ENCODE results near the gene SCAI.

Gene SCAI

DNA sequence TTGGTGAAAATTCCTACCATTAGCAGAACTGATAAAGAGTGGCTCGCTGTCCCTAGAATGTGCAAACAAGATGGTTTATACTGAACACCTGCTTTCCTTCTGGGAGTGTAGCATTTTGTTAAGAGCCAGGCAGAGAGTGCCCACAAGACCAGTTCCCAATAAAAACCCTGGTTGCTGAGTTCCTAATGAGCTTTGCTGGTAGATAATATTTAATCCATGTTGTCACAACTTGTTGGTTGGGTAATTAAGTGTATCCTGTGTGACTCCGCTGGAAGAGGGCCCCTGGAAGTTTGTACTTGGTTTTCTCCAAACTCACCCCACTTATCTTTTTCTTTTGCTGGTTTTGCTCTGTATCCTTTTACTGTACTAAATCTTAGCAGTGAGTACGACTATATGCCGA is 162.9 kb downstream of the SCAI start (continued):
- TF ChIP-seq, protein P1, sequence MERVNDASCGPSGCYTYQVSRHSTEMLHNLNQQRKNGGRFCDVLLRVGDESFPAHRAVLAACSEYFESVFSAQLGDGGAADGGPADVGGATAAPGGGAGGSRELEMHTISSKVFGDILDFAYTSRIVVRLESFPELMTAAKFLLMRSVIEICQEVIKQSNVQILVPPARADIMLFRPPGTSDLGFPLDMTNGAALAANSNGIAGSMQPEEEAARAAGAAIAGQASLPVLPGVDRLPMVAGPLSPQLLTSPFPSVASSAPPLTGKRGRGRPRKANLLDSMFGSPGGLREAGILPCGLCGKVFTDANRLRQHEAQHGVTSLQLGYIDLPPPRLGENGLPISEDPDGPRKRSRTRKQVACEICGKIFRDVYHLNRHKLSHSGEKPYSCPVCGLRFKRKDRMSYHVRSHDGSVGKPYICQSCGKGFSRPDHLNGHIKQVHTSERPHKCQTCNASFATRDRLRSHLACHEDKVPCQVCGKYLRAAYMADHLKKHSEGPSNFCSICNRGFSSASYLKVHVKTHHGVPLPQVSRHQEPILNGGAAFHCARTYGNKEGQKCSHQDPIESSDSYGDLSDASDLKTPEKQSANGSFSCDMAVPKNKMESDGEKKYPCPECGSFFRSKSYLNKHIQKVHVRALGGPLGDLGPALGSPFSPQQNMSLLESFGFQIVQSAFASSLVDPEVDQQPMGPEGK (CRISPR knock-in tag; IDR thresholded peaks at IDR 0.05; ENCODE audit: borderline replicate concordance), result no peak
- no peak for TF ChIP-seq ZNF8 (CRISPR knock-in tag; IDR thresholded peaks at IDR 0.05)

DNA sequence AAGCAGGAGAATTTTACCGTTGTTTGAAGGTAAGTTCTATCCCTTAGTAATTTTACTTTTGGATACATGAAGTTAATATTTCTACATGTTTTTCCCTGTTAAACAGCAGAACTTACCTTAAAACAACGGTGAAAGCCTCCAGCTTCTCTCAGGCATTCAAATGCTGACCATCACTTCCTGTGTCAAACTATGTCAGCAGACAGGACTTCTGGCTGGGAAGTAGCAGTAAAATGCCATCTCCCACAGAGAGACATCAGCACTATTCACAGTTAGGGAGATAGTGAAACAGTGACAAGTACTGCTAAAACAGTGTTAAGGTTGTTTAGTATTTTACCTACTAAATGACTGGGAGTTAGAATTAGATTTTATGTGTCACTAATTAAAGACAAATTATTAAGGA is 168.2 kb downstream of the SCAI start:
- TF ChIP-seq ISL1 (CRISPR knock-in tag; IDR thresholded peaks at IDR 0.05) (no peak), PPARA (CRISPR knock-in tag; IDR thresholded peaks at IDR 0.05; ENCODE audit: borderline replicate concordance) (no peak)
- ATAC-seq, result no peak

DNA sequence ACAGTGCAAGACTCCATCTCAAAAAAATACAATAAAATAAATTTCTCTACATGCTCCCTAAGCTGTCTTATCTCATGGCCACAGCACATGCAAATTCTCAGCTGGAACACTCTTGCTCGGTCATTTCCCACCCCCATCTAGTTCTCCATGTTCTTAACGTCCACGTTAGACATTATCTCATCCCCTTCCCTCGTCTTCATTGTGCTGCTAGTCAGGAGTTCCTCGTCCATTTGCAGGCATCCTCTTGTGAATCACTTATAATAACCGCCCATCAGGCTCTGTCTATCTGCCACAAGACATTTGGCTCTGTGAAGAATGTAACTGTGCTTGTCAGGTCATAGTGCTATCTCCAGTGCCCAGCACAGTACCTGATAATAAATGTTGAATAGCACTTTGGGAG is 169.5 kb downstream of the SCAI start:
- ATAC-seq, result no peak
- TF ChIP-seq CSDC2 (CRISPR knock-in tag; IDR thresholded peaks at IDR 0.05) (no peak), ISL1 (CRISPR knock-in tag; IDR thresholded peaks at IDR 0.05) (no peak), RARB (CRISPR knock-in tag; IDR thresholded peaks at IDR 0.05) (no peak)
- TF ChIP-seq, protein P2, sequence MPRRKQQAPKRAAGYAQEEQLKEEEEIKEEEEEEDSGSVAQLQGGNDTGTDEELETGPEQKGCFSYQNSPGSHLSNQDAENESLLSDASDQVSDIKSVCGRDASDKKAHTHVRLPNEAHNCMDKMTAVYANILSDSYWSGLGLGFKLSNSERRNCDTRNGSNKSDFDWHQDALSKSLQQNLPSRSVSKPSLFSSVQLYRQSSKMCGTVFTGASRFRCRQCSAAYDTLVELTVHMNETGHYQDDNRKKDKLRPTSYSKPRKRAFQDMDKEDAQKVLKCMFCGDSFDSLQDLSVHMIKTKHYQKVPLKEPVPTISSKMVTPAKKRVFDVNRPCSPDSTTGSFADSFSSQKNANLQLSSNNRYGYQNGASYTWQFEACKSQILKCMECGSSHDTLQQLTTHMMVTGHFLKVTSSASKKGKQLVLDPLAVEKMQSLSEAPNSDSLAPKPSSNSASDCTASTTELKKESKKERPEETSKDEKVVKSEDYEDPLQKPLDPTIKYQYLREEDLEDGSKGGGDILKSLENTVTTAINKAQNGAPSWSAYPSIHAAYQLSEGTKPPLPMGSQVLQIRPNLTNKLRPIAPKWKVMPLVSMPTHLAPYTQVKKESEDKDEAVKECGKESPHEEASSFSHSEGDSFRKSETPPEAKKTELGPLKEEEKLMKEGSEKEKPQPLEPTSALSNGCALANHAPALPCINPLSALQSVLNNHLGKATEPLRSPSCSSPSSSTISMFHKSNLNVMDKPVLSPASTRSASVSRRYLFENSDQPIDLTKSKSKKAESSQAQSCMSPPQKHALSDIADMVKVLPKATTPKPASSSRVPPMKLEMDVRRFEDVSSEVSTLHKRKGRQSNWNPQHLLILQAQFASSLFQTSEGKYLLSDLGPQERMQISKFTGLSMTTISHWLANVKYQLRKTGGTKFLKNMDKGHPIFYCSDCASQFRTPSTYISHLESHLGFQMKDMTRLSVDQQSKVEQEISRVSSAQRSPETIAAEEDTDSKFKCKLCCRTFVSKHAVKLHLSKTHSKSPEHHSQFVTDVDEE (CRISPR knock-in tag; IDR thresholded peaks at IDR 0.05), result no peak
- TF ChIP-seq, protein P1 (CRISPR knock-in tag; IDR thresholded peaks at IDR 0.05; ENCODE audit: borderline replicate concordance), result no peak

DNA sequence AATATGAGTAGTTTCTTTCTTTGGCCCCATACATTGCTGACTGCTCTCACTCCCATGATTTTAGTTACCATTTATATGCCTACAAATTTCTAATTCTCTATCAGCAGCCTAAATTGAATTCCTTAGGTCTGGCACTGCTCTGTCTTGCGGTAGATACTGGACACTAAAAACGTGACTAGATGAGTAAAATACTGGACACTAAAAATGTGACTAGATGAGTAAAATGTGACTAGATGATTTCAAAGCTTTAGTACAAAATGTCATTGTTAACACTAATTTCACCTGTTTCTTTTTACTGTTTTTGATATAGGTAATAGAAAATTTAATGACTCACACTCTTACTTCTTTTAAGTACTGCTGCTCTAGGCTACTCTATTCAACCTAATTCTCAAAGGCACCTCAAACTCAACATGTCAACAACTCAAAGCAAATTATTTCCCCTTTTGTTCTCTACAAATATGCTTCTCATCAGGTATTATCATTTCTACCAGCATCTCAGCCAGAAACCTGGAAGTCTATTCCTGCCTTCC is 171.0 kb downstream of the SCAI start:
- ATAC-seq, result no peak
- no peak for TF ChIP-seq ESRRG (CRISPR knock-in tag; IDR thresholded peaks at IDR 0.05)
- TF ChIP-seq, protein P3, sequence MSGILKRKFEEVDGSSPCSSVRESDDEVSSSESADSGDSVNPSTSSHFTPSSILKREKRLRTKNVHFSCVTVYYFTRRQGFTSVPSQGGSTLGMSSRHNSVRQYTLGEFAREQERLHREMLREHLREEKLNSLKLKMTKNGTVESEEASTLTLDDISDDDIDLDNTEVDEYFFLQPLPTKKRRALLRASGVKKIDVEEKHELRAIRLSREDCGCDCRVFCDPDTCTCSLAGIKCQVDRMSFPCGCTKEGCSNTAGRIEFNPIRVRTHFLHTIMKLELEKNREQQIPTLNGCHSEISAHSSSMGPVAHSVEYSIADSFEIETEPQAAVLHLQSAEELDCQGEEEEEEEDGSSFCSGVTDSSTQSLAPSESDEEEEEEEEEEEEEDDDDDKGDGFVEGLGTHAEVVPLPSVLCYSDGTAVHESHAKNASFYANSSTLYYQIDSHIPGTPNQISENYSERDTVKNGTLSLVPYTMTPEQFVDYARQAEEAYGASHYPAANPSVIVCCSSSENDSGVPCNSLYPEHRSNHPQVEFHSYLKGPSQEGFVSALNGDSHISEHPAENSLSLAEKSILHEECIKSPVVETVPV (CRISPR knock-in tag; IDR thresholded peaks at IDR 0.05), result no peak
- TF ChIP-seq ZNF8 (CRISPR knock-in tag; IDR thresholded peaks at IDR 0.05), result no peak
- TF ChIP-seq, protein P2 (CRISPR knock-in tag; IDR thresholded peaks at IDR 0.05), result no peak

DNA sequence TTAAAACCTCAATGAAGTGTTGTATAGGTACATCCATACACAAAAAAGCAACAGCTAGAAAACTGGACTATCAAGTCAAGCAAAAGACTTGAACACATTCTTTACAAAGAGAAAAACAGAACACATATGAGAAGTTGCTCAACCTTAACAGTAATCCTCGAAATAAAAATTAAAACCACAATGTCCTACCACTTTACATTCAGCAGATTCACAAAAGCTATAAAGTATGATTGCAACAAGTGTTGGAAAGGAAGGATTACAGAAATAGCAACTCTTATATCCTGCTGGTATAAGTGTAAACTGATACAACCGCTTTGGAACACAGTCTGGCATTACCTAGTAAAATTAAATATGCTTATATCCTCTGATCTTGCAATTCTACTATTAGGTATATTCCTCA is 173.9 kb downstream of the SCAI start:
- no peak for ATAC-seq
- TF ChIP-seq ZNF8 (CRISPR knock-in tag; IDR thresholded peaks at IDR 0.05) (no peak), GLIS3 (CRISPR knock-in tag; IDR thresholded peaks at IDR 0.05) (no peak), CSDC2 (CRISPR knock-in tag; IDR thresholded peaks at IDR 0.05) (no peak), OSR1 (CRISPR knock-in tag; IDR thresholded peaks at IDR 0.05) (no peak), ZC3H10 (CRISPR knock-in tag; IDR thresholded peaks at IDR 0.05) (no peak), TCF4 (CRISPR knock-in tag; IDR thresholded peaks at IDR 0.05; ENCODE audit: borderline replicate concordance) (no peak), ZFP3 (CRISPR knock-in tag; IDR thresholded peaks at IDR 0.05) (no peak), ARNTL (CRISPR knock-in tag; IDR thresholded peaks at IDR 0.05; ENCODE audit: borderline replicate concordance, low read depth) (no peak)
- TF ChIP-seq, protein P4, sequence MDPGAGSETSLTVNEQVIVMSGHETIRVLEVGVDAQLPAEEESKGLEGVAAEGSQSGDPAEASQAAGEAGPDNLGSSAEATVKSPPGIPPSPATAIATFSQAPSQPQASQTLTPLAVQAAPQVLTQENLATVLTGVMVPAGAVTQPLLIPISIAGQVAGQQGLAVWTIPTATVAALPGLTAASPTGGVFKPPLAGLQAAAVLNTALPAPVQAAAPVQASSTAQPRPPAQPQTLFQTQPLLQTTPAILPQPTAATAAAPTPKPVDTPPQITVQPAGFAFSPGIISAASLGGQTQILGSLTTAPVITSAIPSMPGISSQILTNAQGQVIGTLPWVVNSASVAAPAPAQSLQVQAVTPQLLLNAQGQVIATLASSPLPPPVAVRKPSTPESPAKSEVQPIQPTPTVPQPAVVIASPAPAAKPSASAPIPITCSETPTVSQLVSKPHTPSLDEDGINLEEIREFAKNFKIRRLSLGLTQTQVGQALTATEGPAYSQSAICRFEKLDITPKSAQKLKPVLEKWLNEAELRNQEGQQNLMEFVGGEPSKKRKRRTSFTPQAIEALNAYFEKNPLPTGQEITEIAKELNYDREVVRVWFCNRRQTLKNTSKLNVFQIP (CRISPR knock-in tag; IDR thresholded peaks at IDR 0.05; ENCODE audit: borderline replicate concordance, low read depth), result no peak
- TF ChIP-seq, protein P3 (CRISPR knock-in tag; IDR thresholded peaks at IDR 0.05), result no peak

All from SK-N-SH treated with all-trans-retinoic acid at 6 μM for 48 hours (cell line).